ENCODE results near the gene ANKLE1.

ANKLE1 gene, protein sequence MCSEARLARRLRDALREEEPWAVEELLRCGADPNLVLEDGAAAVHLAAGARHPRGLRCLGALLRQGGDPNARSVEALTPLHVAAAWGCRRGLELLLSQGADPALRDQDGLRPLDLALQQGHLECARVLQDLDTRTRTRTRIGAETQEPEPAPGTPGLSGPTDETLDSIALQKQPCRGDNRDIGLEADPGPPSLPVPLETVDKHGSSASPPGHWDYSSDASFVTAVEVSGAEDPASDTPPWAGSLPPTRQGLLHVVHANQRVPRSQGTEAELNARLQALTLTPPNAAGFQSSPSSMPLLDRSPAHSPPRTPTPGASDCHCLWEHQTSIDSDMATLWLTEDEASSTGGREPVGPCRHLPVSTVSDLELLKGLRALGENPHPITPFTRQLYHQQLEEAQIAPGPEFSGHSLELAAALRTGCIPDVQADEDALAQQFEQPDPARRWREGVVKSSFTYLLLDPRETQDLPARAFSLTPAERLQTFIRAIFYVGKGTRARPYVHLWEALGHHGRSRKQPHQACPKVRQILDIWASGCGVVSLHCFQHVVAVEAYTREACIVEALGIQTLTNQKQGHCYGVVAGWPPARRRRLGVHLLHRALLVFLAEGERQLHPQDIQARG

DNA sequence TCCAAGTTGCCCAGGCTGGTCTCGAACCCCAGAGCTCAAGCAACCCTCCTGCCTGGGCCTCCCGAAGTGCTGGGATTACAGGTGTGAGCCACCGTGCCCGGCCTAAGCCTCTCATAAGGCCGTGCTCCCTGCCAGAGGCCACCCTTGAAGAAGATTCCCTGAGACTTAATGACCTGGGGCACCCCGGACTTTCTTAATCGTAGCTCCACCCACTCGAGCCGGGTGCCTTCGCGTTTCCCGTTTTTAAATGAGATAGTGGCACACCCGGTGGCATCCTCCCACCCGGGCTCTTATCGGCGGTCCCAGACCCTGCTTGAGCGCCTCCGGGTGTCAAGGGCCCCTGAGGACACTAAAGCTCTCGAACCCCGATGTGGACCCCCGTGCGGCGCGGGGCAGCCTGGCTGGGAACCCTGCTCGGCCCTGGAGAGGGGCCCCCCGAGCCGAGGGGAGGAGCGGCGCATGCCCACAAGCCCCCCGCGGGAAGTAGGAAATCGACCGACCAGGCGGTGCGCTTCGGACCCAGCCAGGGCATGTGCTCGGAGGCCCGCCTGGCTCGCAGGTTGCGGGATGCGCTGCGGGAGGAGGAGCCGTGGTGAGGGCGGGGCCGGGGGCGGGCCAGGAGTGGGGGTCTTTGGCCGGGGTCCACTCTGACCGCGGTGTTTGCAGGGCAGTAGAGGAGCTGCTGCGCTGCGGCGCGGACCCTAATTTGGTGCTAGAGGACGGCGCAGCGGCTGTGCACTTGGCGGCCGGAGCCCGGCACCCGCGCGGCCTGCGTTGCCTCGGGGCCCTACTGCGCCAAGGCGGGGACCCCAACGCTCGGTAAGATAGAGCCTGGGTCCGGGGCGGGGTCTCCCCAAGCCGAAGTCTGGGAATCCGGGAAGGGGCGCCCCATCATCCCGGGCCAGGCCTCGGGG, at the start of gene ANKLE1:
Gene ANKLE1 (plus strand): TSS at position 511 of the 914 bp plus-strand sequence. CDS start 20 bp downstream, at position 531.
- no peak for DNase-seq (ENCODE audit: low read depth, low spot score)

DNA sequence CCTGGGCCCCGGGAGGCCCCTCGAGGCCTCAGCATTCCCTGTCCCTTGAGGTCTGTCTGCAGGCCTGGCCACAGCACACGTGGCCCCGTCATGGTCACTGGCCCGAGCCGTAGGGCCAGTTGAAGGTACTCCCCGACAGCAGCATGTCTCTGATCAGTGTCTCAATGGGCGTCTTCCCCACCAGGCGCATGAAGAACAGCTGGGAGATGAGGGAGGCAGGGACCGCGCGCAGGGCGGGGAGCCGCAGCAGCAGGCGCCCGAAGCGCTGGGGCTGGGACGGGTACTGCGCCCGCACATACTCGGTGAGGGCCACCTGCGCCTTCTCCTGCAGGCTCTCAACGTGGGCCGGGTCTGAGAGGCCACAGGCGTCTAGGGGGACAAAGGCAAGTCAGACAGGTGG, 49.4 kb upstream of the ANKLE1 start:
- DNase-seq (ENCODE audit: low read depth, low spot score): no peak

DNA sequence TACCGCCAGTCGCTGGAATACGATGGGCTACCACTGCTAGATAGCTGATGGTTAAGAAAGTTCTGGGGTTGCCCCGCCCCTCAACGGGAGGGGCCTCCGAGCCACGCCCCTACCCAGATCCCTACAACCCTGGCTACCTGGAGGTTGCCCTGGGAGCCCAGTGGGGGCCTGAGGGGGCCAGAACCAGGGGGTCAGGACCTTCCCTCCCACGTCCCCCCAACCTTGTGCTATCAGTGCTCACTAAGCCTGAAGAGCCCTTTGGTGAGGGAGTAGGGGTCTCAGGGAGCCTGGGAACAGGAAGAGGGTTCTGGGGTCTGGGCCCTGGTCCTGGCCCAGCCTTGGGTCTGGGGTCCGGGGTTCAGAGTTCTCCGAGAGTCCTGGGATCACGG, 46.8 kb upstream of the ANKLE1 start:
- no peak for DNase-seq (ENCODE audit: low read depth, low spot score)

DNA sequence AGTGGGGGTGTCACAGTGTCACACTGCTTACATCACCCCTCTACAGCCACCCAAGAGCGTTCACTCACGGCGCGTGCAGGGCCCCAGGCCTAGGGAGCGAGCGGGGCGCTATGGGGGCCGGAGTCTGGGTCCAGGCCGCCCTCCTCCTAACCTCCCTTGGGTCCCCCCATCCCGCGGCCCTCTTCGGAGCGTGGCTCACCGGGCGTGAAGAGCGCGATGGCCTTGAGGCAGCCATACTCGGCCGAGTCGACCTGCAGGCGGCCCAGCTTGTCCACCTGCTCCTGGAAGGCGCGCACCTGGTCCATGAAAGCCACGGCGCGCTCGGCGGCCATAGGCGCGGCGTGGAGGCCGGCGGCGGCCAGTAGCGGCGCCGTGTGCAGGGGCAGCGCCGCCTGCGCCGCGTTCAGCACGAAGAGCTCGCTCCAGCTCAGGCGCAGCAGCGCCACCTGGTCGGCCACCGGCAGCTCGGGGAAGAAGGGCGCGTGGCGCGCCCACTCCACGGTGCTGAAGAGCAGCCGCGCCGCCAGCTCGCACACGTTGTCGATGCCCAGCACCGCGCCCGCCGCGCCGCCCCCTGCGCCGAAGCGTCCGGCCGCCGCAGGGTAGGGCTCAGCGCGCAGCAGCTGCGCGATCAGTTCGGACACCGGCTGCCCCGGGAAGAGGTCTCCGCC, 46.3 kb upstream of the ANKLE1 start:
- DNase-seq (ENCODE audit: low read depth, low spot score): no peak

DNA sequence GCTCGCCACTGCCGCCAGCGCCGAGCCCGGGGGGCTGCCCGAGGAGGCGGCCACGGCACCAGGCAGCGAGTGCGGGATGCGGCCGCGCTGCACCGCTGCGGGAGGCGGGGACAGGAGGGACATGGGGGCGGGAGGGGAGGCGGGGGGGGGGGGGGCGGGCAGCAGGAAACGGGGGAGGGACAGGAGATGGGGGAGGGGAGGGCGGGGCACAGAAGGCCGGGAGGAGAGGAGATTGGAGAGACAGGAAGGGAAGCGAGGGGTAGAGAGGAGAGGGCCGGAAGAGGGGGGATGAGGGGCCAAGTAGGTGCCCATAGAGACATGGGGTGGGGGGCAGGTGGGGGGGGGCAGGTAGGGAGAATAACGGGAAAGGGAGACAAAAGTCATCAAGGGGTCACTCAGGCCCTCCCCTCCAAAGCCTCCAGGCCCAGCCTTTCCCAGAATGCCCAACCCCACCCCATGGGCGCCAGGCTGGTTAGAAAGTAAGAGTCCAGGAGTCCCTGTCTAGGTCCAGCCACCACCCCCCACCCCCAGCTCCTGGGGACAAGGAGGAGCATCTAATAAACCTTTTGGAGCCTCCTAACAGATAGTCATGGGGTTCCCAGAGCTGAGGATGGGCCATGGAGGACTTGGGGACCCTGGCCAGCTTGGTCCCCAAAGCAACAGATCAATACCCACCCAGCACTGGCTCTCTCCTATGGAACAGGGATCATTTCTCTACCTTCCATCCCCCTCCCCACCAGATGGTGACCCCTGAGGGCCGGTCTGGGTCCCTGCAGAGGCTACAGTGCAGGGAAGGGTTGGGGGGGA, 45.5 kb upstream of the ANKLE1 start:
- DNase-seq (ENCODE audit: low read depth, low spot score): no peak

DNA sequence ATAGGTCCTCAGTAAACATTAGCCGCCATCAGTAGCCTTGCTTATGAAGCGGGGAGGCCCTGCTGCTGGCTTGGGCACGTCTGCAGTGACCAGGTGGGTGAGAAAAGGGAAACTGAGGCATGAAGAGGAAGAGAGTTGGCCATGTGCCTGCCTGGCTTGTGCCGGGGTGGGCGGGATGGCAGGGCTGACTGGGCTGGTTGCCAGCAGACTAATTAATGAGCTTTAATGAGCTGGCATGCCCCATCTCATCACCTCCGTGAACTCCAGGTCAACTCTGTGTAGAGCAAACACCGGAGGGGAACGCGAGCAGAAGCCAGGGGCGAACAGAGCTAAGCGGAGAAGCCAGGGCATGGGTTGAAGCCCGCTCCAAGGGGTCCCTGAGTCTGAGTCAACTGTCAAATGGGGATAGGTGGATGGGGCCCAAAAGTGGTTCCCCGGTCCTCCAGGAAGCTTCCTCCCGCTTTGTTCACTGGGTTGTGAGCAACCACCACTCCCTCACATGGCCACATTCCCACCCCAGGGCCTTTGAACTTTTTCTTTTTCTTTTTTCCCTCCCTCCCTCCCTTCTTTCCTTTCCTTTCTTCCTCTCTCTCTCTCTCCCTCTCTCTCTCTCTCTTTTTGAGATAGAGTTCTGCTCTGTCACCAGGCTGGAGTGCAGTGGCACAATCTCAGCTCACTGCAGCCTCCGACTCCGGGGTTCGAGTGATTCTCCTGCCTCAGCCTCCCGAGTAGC, 44.7 kb upstream of the ANKLE1 start:
- no peak for DNase-seq (ENCODE audit: low read depth, low spot score)

DNA sequence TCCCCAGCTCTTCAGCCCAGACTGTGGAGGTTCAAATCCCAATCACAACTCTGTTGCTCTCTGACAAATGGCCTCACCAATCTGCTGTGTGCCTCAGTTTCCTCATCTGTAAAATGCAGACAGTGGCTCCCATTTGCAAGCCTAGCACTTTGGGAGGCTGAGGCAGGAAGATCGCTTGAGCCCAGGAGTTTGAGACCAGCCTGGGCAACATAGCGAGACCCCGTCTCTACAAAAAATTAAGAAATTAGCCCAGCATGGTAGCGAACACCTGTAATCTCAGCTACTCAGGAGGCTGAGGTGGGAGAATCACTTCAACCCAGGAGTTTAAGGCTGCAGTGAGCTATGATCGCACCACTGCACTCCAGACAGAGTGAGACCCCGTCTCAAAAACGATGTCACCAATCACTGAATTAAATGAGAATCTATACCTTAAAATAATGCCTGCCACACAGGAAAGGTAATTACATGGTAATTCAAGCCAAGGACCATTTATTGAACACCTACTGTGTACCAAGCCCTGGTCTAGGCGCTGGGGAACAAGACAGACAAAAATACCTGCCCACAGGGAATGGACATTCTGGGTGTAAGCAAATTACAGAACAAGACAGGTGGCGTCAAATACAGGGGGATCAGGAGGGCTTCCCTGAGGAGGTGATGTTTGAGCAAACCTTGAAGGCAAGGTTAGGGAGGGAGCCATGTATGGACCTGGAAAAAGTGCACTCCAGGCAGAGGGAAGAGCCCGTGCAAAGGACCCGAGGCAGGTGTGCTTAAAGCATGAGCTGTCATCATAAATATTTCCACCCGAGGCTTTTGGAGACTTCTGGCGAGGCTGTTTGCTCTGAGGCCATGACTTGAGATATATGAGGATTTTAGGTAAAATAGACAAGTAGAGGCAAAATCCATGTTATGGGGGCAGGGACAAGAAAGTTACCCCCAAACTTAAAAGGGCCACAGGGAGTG, 43.7 kb upstream of the ANKLE1 start:
- DNase-seq (ENCODE audit: low read depth, low spot score): no peak

DNA sequence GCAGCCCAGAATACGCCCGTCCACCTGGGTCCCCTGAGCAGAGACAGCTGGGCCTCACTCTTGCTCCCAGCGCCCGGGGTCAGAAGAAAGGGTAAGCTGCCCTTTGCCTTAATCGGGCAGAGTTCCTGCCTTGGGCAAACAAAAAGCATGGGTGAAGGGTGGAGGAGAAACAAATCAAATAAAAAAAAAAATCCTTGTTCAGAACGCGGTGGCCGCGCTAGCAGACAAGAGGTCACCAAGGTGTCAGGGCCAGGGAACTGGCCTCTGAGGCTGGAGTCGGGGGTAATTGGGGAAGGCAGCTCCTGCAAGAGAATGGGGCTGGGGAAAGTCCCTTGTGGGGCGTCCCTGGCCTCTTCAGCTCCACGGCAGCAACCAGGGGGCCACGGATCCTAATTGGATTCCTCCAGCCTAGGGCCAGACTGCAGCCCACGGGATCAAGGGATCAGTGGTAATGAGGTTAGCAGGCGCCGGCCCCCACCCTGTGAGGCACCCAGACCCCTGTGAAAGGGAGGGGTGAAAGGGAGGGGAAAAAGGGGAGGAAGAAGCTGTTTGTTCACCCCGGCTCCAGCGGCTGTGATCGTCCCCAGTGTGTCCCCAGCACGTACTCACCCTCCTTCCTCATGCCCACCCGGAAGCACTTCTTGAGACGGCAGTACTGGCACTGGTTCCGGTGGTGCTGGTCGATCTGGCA, 41.5 kb upstream of the ANKLE1 start:
- no peak for DNase-seq (ENCODE audit: low read depth, low spot score)

DNA sequence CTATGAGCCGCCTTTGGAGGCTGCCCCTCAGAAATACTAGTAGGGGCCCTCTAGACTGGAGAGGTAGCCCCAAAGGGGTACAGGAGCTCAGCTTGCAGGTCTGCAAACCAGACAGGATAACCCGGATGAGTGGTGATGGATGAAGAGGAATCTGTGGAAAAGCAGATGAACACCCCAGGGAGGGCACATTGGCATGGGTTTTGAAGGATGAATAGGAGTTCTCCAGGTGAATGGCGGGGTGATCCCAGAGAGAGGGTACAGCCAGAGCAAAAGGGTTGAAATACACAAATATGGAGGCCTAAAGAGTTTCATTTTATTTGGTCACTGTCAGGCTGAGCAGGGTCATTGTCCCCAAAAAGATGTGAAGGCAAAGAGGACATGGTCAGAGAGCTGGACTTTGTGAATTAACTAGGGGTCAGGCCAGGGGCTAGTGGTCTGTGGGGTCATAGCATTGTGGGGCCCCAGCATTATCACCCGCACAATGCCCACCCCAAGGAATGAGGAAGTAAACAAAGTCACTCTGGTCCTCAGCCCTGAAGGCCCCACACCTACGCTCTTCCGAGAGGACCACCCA, 40.8 kb upstream of the ANKLE1 start:
- DNase-seq (ENCODE audit: low read depth, low spot score): no peak

DNA sequence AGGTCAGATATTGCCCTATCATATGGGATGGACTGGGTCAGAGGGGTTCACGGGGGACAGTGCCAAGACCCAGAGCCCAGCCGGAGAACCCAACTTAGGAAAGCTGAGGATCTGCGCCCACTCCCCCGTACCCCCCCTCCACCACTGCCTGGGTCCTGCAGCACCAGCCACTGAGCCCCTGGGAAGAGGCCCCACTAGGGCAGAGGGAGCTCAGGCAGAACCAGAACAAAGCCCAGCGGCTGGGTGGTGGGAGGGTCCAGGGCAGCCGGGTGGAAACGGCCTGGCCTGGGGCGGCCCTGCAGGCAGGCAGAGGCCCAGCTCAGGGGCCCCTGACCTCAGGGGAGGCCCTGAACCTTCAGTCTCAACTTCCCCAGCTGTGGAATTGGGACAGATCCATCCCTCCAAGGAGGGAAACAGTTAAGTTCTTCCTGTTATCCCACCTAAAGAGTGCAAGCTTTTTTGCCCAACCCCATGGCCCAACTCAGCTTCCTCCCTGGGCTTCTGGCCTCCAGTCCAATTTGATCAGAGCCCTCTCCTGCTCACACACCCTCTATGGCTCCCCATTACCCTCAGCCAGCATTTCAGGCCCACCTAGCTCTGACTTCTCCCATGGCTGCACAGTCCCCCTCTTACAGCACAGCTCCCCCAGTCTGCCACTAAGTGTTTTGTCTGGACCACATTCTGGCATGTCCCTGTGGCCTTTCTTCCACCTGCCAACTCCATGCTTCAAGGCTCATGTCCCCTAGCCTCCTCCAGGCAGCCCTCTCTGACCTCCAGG, 39.1 kb upstream of the ANKLE1 start:
- DNase-seq (ENCODE audit: low read depth, low spot score): no peak

DNA sequence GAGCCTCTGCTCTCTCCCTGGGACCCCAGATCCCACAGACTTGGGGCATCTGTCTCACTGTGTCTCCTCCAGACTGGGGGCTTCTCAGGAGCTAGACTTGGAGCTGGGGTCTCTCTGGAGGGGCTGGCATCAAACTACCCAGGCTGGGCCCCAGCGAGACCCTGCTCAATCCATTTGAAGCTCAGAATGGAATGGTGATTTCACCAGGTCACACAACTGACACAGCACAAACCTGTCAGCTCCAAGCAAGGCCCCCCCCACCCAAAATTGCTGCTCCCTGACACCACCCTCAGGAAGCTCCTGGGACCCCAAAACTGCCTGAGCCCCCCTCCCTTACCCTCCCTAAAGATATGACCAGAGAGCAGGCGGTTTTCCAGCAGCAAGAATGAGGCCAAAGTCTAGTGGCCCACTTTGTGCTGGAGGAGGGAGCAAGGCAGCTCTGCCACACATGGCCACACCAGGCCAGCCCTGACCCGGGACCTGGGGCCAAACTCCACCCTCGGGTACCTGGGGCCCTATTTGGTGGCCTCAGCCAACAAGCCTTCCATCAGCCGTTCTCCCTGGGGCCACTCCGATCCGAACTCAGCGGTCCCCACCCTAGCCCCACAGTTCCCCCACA, 38.4 kb upstream of the ANKLE1 start:
- DNase-seq (ENCODE audit: low read depth, low spot score): no peak

DNA sequence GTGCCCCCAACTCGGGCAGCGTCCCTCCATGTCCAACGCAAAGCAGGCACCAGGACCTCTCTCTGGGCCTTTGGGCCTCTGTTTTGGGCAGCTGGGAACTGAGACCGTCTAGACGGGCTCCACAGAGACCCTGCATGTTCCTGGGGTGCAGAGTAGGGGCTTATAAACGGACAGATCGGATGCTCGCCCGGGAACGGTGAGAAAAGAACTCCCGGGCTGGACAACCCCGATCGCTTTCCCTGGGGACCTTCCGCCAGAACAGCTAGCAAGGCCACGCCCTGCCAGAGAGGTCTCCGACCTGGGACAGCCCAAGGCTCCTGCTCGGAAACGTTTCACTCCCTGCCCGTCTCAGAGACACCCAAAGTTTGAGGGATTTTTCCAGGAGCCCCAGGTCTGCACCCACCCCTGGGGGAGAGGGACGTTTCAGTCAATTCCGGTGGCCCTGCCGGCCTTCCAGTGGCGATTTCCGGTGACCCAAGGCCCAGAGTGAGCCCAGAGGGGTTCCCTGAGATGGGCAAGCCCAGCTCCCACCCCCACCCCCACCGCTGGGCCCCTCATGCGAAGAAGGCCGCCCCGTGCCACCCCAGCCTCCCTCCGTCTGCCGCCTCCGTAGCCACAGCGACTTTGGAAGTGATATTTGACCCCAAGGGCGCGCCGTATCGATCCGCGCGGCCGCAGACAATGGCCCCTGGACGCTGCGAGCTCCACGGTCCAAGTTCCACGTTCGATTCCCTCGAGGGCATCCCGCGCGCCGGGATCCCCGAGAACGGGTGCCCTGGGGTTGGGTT, 37.7 kb upstream of the ANKLE1 start:
- no peak for DNase-seq (ENCODE audit: low read depth, low spot score)

DNA sequence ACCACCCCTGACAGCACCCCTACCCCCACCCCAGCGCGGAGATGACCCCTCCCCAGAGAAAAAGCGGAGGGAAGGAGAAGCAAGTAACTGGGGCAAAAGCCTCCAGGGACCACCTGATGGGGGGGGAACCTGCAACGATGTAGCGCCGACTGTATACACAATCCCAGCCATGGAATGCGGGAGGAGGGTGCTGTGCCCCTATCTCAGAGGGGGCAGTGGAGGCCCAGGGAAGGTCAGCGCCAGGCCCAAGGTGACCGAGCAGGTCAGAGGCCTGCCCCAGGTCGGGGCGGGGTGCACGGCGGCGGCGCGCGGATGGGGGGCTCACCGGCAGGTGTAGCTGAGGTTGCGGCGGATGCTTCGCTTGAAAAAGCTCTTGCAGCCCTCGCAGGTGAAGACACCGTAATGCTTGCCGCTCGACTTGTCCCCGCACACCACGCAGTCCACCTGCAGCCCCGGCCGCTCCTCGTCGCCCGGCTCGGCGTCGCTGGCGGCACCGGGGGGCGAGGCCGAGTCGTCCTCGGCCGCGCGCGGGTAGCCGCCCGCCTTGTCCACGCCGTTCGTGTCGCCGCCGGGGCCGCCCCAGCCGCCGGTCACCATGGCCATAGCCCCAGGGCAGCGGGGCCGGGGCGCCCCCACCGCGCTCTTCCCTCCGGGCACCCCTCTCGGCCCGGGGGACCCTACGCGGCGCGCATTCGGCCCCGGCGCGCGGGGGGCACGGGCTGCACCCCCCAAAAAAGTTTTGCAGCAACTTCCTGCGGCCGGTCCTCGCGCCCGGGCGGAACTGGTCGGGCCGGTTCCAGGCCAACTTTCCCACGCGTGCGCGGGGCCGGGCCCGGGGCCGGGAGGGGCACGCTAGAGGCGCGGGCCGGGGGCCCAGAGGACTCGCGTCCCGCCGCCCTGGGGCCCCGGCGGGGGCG, 36.8 kb upstream of the ANKLE1 start:
- DNase-seq (ENCODE audit: low read depth, low spot score): no peak

DNA sequence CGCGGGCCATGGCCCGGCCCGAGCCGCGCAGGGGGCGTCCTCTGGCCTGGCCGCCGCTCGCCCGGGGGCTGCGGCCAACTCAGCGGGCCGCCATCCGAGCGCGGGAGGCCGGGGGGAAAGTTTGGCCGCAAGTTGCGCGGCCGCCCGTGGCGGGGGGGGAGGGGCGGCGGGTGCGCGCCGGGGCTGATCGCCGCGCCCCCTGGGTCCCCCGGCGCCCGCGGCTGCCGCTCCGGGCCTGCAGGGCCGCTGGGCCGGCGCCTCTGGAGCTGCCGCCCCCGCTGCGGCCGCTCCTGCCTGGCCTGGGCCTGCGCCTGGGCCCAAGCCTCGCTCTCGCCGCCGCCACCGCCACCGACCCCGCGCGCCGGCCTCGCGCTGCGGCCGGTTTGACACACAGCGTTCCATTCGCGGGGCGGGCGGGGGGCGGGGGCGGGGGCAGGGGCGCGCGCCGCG, 36.1 kb upstream of the ANKLE1 start, which contains the start of gene NR2F6:
Gene NR2F6 (minus strand): TSS at position 385 of the 450 bp plus-strand sequence. CDS start 699 bp downstream, outside the sequence.
- no peak for DNase-seq (ENCODE audit: low read depth, low spot score)

Measured in iPS DF 19.7 (cell line).